GM21576 (cell line): ENCODE results near the gene C13orf46.

Experiments used
- ATAC-seq: cut with Tn5 transposase; IDR thresholded peaks from one replicate; pipeline ENCODE4 v1.9.1; 2021; ENCODE audit warnings: mild to moderate bottlenecking, moderate library complexity; ENCODE audit not compliant: unreplicated experiment

The C13orf46 gene

DNA sequence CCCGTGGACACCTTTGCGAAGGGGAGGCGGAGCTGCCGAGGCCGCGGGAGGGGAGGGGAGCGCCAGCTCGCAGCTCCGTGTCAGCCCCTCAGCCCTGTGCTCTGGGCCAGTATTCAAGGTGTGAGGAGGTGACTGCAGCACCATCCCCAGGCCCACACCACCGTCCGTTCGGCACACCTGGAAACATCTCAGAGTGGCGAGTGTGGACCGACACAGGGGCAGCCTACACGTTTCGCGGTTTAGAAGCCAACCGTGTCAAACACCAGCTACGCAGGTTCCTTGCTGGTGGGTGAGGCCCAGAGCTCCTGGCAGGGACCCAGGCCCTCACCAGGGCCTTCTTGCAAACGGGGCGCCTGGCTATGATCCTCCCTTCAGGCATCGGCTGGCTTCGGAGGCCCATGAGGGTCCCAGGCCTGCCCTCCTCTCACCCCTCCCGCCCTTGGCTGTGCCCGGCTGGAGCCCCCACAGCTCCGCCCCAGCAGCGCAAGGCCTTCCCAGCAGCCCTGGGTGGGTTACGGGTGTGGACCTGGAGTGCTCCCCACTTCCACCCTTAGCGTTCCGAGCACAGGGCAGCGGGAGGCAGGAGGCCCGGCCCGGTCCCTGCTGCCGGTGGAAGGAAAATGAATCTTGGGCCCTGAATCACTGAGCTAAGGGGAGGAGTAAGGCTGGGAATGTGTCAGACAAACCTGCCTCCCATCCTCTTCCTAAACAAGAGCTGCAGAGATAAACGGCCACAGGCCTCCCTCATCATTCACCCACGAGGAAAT, 1.2 kb downstream of the C13orf46 start:
- ATAC-seq: no peak

DNA sequence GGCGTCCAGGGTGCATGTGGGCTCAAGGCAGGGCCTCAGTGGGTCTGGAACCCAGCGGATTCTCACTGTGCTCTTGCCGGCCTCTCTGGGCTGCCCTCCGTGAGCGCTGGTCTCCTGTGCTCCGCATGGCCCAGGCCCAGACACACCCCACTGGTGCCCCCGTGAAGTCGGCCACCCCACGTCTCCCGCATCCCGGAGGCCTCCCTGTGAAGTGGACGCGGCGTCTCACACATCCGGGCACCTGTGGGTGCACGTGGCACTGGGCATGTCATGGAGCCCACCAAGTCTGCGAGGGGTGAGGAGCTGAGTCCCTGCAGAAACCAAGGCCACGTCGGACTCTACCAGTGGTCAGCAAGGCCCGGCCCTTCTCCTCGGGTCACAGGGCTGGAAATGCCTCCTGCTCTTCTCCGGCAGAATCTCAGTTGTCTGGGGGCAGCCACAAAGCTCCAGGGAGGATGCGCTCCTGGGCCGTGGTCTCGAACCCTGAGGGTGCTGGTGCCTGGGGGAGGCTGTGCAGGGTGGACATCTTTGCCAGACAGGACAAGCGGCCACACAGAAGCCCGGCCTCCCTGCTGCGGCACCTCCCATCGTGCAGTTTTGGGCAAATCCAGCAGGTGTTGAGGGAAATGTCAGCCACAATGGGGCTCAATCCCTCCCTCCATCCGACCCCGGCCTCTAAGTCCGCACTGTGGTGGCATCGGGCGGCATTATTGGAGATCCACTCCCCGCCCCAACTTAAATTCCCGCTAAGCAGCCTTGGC, 2.2 kb downstream of the C13orf46 start:
- ATAC-seq: no peak

DNA sequence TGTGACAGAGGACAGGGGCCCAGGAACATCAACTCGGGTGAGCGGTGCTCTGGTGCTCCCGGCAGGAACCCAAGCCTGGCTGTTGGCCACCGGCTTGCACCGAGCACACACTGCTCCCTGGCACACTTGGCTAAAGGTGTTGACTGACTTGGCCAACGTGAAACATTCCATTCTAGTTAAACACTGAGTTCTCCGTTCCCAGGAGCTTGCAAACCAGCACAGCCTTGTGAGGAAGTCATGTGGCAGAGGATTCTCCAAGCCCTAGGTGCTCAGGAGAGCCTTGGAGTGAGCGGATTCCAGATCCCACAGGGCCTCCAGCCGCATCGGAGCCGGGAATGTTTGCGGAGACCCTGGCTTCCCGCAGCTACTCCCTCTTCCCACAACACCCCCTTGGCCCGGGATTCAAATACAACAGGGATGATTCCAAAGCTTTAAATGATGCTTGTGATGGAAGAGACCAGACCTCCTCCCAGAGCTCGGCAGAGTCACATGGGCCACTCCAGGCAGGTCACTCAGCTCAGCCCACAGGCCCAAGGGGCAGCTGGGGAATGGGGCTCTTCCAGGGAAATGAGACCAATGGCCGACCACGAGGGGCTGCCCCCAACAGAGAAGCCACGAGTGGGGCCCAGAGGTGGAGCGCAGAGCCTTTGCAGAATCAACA, 2.9 kb downstream of the C13orf46 start:
- no peak for ATAC-seq

DNA sequence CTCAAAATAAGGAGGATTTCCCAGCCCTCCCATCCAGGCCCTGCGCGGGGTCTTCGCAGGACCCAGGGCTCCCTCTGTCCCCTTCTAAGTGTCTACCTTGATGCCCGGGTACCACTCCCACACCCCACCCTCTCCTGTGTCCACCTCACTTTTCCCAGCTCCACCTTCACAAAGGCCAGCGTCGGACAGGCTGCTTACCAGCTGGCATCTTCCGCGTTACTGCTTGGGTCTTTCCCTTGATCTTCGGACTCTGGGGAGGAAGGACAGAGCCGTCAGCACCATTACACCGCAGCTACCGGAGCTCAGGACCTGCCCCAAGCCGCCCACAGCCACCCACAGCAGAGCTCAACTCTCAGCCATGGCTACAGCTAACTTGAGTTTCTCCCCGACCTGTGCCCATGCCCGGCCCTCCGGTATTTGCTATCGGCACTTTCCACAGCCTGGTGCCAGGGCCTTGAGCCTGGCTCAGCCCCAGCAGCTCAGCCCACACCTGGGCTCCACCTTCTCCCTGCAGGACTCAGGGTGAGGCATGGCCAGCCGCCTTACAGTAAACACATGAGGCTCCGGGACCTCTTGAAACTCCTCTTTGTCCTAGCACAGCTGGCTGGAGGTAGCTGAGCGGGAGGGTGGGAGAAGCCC, 3.8 kb downstream of the C13orf46 start:
- no peak for ATAC-seq

DNA sequence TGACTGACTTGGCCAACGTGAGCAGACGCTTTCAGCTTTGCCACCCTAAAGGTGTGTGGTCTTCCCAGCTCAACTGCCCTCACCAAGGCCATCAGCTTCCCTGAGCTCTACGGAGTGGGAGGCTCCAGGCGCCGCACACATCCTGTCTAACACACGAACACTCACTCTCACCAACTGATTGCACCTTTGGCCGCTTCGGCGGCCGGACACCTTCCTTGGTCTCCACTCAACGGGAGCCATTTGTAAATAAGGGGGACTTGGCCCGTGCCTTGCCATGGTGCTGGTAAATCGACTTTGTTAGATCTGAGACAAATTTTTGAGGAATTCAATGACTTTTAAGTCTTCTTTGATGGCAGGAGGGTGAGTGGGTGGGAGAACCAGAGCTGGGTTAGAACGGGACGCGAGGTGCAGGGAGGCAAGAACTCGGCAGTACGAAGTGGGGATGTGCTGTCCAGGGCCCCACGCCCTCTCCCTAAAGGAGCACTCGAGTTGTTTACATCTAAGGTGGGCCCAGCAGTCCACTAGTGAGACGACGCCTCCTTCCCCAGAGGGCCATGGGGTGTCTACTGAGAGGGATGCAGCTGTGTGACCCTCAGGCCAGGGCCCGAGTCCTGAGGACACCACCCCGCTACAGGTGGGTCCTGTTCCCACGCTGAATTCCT, 4.4 kb downstream of the C13orf46 start:
- ATAC-seq: no peak

DNA sequence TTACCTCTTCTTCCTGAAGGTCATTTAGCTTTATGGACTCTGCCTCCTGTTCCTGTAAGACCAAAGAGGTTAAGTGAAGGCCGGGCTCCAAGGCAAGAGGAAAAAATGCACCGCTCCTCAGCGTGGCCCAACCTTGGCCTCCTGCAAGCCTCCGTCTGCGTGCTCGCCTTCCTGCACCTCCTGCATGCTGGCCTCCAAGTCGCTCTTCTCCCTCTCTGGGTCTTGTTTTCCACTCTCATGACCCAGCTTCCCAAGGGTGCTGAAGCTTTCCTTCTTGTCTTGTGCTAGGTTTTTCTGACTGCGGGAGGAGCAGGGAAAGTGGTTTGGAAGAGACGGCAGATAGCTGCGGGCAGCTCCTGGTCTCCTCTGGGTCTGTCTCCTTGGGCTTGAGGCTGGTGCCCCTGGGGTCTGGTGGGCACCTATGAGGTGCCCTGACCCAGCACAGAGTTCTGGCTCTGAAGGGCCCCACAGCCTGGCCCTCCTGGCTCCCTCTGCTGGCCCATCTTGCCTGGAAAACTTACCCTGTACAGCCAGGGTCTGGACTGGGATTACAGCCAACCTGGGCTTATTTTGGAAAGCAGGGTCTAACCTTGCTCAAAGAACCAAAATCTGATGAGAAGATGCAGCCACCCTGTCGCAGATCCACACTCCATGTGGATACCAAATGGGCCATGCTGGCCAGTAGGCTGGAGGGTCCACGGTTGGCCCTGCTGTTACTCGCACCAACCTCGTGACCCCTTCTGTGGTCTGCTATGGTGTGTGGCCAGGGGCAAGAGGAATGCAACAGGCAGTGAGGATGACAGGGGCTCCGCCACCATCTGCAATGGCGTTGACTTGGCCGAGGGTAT, 5.2 kb downstream of the C13orf46 start:
- no peak for ATAC-seq

DNA sequence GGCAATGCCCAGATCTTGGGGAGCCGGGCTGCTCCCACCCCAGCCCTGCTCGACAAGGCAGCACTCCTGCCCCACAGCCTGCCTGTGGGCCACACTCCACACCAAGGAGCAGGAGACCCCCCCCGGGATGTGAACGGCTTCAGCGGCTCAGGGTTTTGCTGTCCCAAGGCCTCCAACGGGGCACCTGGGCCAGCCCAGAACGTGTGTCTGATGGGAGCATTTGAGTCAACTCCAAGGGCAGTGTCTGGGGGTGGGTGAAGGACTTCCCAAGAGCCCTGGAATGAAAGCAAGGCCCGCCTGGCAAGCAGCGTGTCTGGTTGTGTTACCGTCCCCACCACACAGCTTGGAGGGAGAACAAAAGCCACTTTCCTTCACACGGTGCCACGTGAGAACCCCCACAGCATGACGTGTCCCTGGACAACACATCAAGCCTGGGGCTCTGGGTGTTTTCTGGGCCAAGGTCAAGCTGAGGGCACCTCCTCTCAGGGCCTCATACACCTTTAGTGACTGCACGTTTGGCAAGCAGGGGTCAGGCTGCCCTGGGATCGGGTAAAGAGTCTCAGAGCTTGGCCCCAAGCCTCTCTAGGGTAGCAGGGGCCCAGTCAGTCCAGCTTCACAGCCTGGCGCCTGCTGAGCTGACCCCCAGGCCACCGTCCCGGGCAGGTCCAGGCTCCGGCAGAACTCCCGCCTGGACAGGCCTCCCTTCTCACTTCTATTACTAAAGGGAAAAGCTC, 6.0 kb downstream of the C13orf46 start:
- ATAC-seq: no peak

DNA sequence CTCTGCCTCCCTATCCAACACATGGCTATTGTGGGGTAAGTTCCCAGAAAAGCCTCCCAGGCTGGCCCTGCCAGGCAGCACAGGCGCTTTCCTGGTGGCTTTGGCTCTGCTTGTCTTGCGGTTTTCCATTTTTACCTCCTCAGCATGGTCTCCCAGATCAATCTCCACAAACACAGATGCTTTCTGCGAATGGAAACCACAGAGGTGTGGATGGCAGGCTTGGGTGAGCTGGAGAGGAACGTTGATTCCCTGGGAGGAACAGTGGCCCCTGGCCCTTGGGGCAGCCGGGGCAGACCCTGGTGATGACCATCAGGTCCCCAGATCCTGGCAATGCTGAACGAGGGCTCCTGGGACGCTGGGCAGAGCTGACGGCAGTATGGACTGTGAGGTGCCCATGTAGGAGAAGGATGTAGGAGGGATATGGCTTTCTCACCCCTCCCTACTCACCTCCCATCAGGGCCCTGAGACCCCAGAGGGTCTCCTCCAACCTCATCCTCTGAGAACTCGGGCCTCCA, 6.6 kb downstream of the C13orf46 start:
- no peak for ATAC-seq

DNA sequence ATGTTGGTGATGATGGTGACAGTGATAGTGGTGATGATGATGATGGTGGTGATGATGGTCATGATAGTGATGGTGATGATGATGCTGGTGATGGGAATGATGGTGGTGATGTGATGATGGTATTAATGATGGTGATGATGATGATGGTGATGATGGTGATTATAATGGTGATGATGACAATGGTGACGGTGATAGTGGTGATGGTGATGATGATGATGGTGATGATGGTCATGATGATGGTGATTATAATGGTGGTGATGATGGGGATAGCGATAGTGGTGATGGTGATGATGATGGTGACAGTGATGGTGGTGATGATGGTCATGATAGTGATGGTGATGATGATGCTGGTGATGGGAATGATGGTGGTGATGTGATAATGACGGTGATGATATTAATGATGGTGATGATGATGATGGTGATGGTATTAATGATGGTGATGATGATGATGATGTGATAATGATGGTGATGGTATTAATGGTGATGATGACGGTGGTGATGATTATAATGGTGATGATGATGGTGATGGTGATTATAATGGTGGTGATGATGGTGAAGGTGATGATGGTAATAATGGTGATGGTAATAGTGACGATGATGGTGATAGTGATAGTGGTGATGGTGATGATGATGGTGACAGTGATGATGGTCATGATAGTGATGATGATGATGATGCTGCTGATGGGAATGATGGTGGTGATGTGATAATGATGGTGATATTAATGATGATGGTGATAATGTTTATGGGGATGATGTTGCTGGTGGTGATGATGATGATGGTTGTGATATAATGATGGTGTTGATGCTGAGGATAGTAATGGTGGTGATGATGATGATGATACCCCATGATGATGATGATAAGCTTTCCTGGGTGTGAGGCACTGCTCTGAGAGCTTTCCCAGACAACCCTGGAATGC, 7.7 kb downstream of the C13orf46 start:
- ATAC-seq: no peak

DNA sequence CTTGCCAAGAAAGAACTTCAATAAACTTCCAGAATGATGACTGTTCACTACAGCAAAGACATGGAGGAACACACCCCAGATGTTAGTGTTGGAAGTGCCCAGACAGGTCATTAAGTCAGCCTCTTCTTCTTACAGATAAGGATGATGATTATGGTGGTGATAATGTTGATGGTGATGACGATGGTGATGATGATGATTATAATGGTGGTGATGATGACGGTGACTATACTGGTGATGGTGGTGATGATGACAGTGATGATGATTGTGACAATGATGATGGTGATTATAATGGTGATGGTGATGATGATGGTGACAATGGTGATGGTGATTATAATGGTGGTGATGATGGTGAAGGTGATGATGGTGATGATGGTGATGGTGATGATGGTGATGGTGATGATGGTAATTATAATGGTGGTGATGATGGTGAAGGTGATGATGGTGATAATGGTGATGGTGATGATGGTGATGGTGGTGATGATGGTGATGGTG, 8.4 kb downstream of the C13orf46 start:
- no peak for ATAC-seq

DNA sequence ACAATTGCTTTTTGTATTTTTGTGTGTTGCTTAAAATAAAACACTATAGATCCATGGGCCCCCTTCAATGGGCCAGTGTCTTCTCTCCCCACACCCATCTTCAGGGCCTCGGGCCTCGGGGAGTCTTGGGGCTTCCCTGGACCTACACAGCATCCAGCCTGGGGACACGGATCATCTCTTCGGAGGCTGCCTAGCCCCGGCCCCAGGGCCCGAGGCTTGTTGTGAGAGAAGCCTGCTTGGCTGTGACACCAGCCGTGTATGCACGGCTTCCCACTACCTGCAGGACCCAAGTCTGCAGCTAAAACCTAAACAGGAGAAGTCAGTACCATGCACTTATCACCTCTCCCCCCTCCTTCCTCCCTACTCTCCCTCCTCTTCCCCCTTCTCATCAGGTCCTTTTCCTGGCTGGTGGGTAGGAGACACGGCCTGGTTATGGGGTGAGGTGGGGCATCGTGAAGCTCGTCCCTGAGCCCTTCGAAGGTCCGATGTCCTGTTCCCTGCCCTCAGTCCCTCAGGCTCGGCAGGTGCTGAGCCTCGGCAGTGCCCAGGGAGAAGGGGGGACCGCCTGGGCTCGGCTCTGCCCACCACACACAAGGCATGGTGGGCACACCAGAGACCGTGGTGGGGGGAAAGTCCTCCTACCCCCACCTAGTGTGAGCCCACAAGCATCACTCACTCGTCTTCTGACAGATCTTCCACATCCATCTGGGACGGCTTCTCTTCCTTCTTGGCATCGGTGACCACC, 9.5 kb downstream of the C13orf46 start:
- ATAC-seq: no peak

DNA sequence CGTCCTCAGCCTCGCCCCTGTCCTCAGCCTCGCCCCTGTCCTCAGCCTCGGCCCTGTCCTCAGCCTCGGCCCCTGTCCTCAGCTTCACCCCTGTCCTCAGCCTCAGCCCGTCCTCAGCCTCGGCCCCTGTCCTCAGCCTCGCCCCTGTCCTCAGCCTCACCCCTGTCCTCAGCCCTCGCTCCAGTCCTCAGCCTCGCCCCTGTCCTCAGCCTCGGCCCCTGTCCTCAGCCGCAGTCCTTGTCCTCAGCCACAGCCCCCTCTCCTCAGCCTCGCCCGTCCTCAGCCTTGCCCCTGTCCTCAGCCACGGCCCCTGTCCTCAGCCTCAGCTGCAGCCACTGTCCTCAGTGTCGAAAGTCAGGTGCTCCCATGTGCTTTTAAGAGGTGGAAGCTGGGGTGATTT, 10.5 kb downstream of the C13orf46 start:
- ATAC-seq: no peak

DNA sequence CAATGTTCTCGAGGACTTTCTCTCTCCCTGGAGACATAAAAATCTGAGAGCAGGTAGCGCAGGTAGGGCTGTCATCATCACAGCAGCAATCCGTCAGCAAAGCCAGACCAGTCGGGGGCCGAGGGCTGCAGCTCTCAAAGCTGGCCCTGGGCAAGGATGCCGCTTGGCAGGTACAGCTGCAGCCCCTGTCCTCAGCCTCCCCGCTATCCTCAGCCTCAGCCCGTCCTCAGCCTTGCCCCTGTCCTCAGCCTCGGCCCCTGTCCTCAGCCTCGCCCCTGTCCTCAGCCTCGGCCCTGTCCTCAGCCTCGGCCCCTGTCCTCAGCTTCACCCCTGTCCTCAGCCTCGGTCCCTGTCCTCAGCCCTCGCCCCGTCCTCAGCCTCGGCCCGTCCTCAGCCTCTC, 10.9 kb downstream of the C13orf46 start:
- ATAC-seq: no peak

DNA sequence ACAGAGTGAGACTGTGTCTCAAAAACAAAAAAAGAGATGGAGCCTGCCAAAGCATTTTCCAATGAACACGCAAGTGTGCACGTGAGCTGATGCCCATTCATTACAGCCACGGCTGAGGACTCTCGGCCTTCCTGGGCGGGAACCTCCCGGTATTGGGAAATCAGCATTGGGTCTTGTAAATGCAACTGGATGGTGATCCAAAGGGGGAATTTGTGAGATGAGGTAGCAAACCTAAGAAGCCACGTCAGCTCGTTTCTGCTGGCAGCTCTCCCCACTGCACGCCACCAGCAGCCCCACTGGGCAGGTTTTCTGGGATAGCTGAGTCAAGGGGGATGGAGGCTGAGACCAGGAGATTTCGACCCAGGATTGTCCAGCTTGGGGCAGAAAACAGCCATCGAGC, 11.5 kb downstream of the C13orf46 start:
- no peak for ATAC-seq

DNA sequence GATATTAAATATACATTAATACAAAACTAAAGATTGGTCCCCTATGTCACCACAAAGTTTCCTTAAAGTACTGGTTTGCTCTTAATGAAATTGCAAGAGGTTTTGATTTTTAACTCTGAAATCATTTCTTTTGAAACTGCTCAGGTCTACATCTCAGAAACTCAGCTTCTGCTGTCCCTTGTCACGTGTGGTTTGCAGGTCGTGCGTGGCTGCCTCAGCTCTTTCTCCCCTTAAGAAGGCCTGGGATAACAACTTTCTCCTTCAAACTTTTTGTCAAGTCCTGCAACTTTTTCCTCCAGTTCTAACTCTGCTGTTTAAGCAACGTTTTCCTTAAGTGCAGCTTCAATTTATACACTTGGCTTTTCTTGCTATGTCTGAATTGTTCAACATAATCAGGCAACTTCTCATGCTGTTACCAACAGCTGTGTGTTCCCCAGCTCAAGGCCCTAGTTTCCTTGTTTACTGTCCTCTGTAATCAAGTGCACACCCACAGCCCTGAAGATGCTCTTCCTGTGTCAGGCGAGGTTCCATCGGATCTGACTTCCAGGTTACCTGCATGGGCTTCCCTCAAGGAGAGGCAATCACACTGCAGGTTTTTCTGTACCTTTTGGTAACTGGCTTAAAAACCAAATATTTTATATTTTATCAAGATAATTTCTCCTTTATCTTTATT, 13.5 kb downstream of the C13orf46 start:
- no peak for ATAC-seq

DNA sequence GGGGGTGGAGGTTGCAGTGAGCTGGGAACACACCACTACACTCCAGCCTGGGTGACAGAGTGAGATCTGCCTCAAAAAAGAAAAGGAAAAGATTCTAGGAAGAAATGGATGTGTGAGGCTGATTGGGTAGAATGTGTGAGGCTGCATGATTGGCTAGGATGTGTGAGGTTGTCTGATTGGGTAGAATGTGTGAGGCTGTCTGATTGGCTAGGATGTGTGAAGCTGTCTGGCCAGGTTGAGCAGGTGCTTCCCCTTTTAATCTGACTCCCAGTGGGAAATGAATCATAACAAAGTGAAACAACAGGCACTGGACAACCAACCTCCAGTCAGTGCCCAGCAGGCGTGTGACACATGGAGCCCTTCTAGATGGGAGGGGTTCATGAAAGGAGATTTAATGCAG, 14.7 kb downstream of the C13orf46 start:
- ATAC-seq: no peak

DNA sequence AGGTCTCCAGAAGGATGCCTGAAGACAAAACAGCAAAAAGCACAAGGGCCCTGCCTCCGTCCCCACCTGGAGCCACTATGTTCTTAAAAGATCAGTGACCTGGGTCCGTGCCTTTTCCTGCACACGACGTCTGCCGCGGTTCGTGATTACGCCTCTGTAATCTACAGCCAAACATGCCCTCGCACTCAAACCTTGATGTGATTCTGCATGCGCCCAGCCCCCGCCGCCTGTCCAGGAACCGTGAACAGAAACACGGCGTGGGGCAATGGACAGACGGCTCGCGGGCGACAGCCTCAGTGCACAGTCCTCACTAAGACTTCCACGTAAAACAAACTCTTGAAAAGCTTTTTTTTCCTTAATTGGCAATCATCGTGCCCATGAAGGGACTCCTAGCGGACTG, 15.5 kb downstream of the C13orf46 start:
- no peak for ATAC-seq
